ENCODE results near the gene ANGPTL7. TPM values are rescaled to one million over a fixed set of nuclear protein-coding genes. Genes with fewer than 3 reads are reported as not detected.

The ANGPTL7 gene
- total and polyA plus RNA-seq, 2 of the 8 experiments (the other 6 are each of a cell fraction or from before 2014, with no cell fraction given) = not detected

DNA sequence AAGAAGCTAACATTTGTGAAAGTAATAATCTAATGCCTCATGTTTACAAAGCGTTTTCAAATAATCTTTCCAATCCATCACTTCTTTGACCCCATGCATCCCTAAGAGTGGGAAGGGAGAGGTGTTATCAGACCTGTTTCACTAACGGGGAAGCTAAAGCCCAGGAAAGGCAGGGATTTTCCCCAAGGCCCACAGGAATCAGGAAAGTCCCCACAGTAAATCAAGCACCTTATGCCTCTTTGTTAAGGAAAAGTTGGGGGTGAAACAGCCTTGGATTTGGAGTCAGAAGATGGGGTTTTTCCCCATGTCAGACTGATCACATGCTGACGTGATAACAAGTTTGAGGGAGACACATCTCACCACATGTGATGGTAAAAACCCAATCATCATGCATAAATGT is 20.0 kb upstream of the ANGPTL7 start (continued):
- TF ChIP-seq TCF12 (IDR thresholded peaks at IDR 0.05; ENCODE audit: low read depth, low read length) (no peak), SUZ12 (IDR thresholded peaks at IDR 0.05; ENCODE audit: low read length) (no peak), CTBP2 (IDR thresholded peaks at IDR 0.05; ENCODE audit: borderline replicate concordance, insufficient read depth, insufficient read length, low read length) (no peak), RNF2 (IDR thresholded peaks at IDR 0.05; ENCODE audit: borderline replicate concordance, low read depth, low read length, missing control alignments, poor library complexity, severe bottlenecking) (no peak), CBX5 (IDR thresholded peaks at IDR 0.05; ENCODE audit: low read depth, low read length) (no peak), SP4 (IDR thresholded peaks at IDR 0.05; ENCODE audit: low read length) (no peak), SIX5 (IDR thresholded peaks at IDR 0.05; ENCODE audit: low read depth, low read length) (no peak), EGR1 (IDR thresholded peaks at IDR 0.05; ENCODE audit: borderline replicate concordance, low read depth, low read length) (no peak)

All from H1 (cell line).